ENCODE results near the gene COL23A1.

Gene COL23A1

DNA sequence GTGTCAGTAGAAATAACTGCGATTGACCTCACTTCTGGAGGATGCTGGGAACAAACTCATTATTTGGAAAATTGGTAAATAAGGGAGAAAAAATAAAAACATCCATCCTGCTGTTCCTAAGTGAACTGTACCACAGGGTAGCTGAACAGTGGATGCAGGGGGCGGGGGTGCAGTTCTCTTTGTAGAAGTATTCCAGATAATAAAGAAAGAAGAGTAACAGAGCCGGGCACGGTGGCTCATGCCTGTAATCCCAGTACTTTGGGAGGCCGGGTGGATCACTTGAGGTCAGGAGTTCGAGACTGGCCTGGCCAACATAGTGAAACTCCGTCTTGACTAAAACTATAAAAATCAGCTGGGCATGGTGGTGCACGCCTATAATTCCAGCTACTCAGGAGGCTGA, 132.1 kb downstream of the COL23A1 start:
- no peak for DNase-seq (ENCODE audit: low read depth)

DNA sequence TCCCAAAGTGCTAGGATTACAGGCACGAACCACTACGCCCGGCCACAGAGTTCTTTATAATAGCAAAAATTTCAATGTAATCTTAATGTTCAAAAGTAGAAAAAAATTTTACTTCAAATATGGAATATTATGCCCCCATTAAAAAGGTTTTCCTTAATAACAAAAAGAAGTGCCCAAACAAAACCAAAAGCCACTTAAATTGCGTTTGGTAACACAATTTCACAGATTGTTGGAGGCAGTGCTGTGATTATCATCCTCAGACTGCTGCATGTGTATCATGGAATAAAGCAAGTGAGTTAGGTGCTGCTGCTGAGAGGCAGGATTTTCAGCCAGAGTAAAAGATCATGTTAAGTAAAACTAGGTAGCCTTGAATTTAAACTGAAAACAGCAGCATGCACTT, 132.7 kb downstream of the COL23A1 start:
- DNase-seq (ENCODE audit: low read depth) = no peak

GRCh38 chr5:178455480-178455835, 134.7 kb downstream of the COL23A1 start:
- DNase-seq (ENCODE audit: low read depth) = no peak

- no peak for DNase-seq (ENCODE audit: low read depth)
Measured at GRCh38 chr5:178454821-178455479, 135.2 kb downstream of the COL23A1 start.

DNA sequence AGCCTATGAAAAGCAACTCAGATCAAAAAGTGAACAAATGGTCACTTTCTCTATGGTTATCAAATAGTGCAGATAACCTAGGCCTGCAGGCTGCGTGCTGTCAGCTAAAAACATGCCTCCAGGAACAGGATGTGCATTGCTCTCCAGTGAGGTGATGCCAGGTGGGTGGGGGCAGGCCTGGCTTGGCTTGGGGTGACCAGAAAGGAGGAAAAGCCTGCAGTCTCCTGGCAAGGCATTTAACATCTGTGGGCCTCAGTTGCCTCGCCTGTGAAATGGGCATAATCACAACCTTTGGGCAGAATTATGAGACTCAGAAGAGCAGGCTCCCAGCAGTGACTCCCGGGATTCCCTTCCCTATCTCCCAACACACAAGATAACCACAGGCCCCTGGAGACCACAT, 135.9 kb downstream of the COL23A1 start:
- DNase-seq (ENCODE audit: low read depth) = no peak

GRCh38 chr5:178453224-178453623, 137.0 kb downstream of the COL23A1 start:
- peak; percentile 44 for DNase-seq (ENCODE audit: low read depth)

- DNase-seq (ENCODE audit: low read depth) = no peak
Measured at GRCh38 chr5:178450121-178451028, 139.8 kb downstream of the COL23A1 start.

DNA sequence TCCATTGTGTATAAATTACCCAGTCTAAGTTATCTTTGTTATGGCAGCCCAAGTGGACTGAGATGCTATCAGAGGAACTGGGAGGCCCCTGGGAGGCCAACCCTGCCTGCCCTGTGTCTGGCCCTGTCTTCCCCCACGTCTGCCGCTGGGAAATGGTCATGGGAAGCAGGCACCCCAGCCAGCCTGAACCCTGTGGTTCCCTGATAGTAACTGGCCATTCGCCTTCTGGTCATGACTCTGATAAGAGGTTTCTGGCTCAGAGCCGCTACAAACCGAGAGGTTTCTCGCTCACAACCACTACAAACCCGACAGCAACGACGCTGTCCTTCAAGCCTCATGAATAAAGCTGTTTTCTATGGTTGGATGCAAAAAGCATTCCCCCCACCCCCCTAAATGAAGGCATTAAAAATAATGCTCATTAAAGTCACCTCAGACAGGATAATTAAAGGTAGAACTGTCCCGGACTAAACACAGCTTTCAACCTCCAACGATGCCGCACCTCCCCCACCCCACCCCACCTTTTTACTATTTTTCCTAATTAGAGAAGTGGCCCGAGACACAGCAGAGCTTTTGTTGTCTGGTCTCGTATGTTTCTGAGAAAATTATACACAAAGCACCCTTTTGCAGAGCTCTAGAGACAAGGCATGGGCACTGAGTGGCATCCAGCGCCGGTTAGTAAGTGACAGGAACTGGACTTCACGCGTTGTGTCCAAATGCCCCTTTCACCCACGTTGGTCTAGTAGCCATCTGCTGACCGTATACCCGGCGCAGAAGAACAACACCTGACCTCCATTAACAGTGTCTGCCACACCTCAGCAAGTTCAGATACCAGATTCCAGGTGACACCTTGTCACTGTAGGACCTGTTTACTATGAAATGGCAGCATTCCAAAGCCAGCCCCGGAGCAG, 140.8 kb downstream of the COL23A1 start:
- no peak for DNase-seq (ENCODE audit: low read depth)

DNA sequence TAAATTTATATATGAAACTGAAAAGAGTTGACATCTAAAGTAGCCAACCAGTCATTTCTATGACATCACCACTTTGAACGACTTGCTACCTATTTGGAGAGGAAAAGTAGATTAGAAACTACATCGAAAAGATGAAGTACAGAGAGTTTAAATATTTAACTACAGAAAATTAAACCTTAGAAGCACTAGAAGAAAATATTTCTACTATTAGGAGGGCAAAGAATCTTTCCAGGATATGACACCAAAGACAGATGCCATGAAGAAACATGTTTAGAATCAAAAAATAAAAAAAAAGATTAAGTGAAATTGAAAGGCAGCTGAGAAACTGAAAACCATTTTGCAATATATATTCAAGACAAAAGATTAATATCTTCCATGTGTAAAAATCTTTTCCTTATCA, 144.7 kb downstream of the COL23A1 start:
- no peak for DNase-seq (ENCODE audit: low read depth)

GRCh38 chr5:178442405-178443257, 147.6 kb downstream of the COL23A1 start:
- no peak for DNase-seq (ENCODE audit: low read depth)

GRCh38 chr5:178441486-178442270, 148.5 kb downstream of the COL23A1 start:
- DNase-seq (ENCODE audit: low read depth) = no peak

DNA sequence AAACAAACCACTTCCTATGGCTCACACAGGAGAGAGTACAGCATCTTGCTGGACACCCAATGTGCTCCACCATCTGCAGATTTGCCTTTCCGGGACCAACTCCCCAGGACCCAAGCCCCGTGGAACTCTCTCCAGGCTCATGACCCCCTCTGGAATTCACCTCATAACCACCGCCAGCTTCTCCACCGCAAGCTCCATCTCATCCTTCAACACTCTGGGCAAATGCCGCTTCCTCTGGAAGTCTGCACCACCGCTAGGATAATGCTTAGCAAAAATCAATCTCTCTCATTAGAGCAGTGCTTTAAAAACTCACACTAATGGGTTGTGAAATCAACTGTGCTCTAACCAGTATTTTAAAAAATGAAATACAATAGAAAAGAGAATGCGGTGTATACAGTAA, 150.0 kb downstream of the COL23A1 start:
- DNase-seq (ENCODE audit: low read depth) = no peak

- DNase-seq (ENCODE audit: low read depth) = no peak
Measured at GRCh38 chr5:178439493-178440180, 150.6 kb downstream of the COL23A1 start.

GRCh38 chr5:178438796-178439195, 151.4 kb downstream of the COL23A1 start:
- no peak for DNase-seq (ENCODE audit: low read depth)

DNA sequence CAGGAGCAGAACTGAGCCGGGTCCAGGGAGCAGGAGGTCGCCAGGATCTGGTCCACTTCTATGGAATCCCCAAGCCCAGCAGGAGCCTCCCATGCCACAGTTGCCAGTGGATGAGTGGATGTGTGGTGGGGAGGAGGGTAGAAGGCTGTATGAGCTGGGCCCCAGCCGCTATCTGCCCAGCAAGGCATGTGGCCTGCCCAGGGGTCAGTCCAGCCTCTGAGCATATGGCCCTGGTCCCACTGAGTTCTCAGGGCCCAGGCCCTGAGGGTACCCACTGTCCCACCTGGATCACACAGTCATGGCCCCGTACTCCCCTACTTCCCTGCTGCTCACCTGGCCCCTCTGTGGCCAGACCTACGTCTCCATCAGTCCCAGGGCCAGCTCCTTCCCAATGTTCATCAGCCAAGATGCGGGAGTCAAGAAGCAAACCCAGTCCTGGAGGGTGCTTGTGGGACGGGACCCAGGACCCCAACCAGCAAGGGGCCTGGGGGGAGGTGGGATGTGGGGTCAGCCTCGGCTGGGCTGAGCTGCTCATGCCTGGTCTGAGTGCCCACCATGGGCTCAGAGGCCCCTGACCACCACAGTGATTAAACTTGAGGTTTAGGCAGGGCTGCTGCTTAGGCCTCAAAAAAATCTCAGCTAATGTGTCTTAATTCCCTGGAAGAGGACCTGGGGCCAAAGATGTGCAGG, 152.7 kb downstream of the COL23A1 start:
- no peak for DNase-seq (ENCODE audit: low read depth)

GRCh38 chr5:178436326-178436940, 153.8 kb downstream of the COL23A1 start:
- no peak for DNase-seq (ENCODE audit: low read depth)

DNA sequence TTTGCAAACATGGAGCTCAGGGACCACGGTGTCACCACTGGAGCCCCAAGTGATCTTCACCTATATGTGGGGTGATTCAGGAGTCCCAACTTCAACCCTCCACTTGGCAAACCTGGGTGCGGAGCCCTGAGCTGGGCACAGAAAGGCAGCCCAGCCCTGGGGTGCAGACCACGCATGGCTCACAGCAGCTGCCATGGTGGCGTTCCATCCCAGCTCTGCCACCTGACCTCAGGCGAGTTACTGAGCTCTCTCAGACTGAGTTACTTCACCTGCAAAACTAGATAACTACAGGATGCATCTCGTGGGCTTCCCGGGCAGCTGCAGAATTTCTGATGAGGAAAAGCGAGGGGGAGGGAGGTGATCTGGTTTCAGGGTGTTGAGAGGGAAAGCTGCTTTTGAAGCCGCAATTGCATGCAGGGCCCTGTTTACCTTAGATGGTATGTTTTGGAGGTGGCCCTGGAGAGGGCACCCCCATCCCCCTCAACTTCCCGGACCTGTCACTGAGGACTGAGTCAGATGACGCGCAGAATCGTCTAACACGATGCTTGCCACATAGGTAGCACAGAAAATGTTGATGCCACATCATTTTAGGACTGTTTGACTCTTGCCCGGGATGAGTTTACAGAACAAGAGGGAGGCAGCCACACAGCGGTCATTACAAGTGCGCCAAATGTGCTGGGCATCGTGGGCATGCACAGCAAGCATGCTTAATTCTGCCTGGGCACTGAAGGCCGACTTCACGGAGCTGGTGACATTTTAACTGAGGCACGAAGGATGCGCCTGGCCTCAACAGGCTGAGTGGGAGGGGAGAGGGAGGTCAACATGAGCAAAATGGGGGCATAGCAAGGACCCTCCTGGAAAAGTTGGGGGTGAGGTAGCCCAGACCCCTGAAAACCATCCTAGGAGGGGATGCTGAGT, 154.6 kb downstream of the COL23A1 start:
- DNase-seq (ENCODE audit: low read depth) = no peak

GRCh38 chr5:178434851-178435250, 155.3 kb downstream of the COL23A1 start:
- no peak for DNase-seq (ENCODE audit: low read depth)
